Naive B cell (primary cell): Measurements from ENCODE around the gene NSUN4. TPM values are rescaled to one million over a fixed set of nuclear protein-coding genes. Genes with fewer than 3 reads are reported as not detected.
"Not testable (repeated sequence)": the region's sequence is repeated elsewhere in the genome, so short reads cannot be mapped to it uniquely, and the experiment has no call there.

Experiments used
- ATAC-seq, 2 donors: fragments of 150-1000 bp; cut with Tn5 transposase; 2 replicates each; pipeline ENCODE4 v1.10.0; 2021; ENCODE audit warnings: low read depth in 2 of 2, mild to moderate bottlenecking in 2 of 2, moderate library complexity in 2 of 2
- DNase-seq: peaks from one replicate; pipeline ENCODE4 v3.0.0; 2022
- H3K27ac Mint-ChIP-seq, 6 donors: one replicate each; pipeline ENCODE4 v1.8.0; 2020 to 2022; ENCODE audit warnings: mild to moderate bottlenecking in 6 of 6, mixed read lengths in 6 of 6, moderate library complexity in 5 of 6, inconsistent platforms in 2 of 6
- H3K27me3 Mint-ChIP-seq, 3 donors: one replicate each; pipeline ENCODE4 v1.8.0; 2021 to 2022; ENCODE audit warnings: mixed read lengths in 3 of 3, mild to moderate bottlenecking in 1 of 3
- H3K36me3 Mint-ChIP-seq, 2 donors: one replicate each; pipeline ENCODE4 v1.8.0; 2020 to 2022; ENCODE audit warnings: mixed read lengths in 2 of 2, inconsistent platforms in 1 of 2, mild to moderate bottlenecking in 1 of 2
- H3K4me1 Mint-ChIP-seq, 3 donors: one replicate each; pipeline ENCODE4 v1.8.0; 2020 to 2022; ENCODE audit warnings: mixed read lengths in 3 of 3, inconsistent platforms in 1 of 3, mild to moderate bottlenecking in 1 of 3, moderate library complexity in 1 of 3
- H3K4me3 Mint-ChIP-seq, 8 donors: one replicate each; pipeline ENCODE4 v1.8.0; 2020 to 2022; ENCODE audit warnings: mild to moderate bottlenecking in 8 of 8, mixed read lengths in 8 of 8, moderate library complexity in 8 of 8, inconsistent platforms in 2 of 8
- H3K9me3 Mint-ChIP-seq, 7 donors: one replicate each; pipeline ENCODE4 v1.8.0; 2020 to 2022; ENCODE audit warnings: mixed read lengths in 7 of 7, mild to moderate bottlenecking in 5 of 7, inconsistent platforms in 2 of 7, moderate library complexity in 1 of 7
- polyA plus RNA-seq, 6 donors: library from polyadenylated mRNA; unstranded; fragments of 300-500 nt; fragmentation: Illumina TruSeq; gene quantifications; one replicate each; pipeline ENCODE4 v1.2.3, GENCODE V29; 2021; ENCODE audit warnings: low read depth in 6 of 6

The NSUN4 gene
- polyA plus RNA-seq, 6 donors from 2014 or later = 20.4 to 32.2 (median 23.6) TPM

- H3K9me3 Mint-ChIP-seq = no peaks in the 10 kb centered on the region
- DNase-seq (no peak), ATAC-seq (no peak)
- no peaks in the 10 kb centered on the region for H3K27me3 Mint-ChIP-seq
- no peak overlapping the region for H3K27ac Mint-ChIP-seq
- H3K4me3 Mint-ChIP-seq = peak overlapping the region in 1 of 8 donors; percentile 15
- peaks cover 11 to 26% (median 19%) of the 10 kb centered on the region in 3 donors for H3K4me1 Mint-ChIP-seq
- H3K36me3 Mint-ChIP-seq = peaks cover 4 to 22% of the 10 kb centered on the region in 2 donors
Measured at GRCh38 chr1:46310321-46310720, 30.3 kb upstream of the NSUN4 start.

- peaks cover 8 to 11% of the 10 kb centered on the region in 2 donors for H3K36me3 Mint-ChIP-seq
- peak overlapping the region in 1 of 6 donors; percentile 7 for H3K27ac Mint-ChIP-seq
- peaks cover 0 to under 1% (median 0%) of the 10 kb centered on the region in 3 donors for H3K4me1 Mint-ChIP-seq
Measured at GRCh38 chr1:46315669-46316403, 24.8 kb upstream of the NSUN4 start.

GRCh38 chr1:46317323-46317722 lies 23.3 kb upstream of the NSUN4 start:
- ATAC-seq (no peak), DNase-seq (no peak)
- H3K27me3 Mint-ChIP-seq = no peaks in the 10 kb centered on the region
- H3K36me3 Mint-ChIP-seq = peaks cover 8 to 11% of the 10 kb centered on the region in 2 donors
- no peaks in the 10 kb centered on the region for H3K9me3 Mint-ChIP-seq
- no peak overlapping the region for H3K27ac Mint-ChIP-seq
- peaks cover 0 to 6% (median 2%) of the 10 kb centered on the region in 3 donors for H3K4me1 Mint-ChIP-seq
- no peak overlapping the region for H3K4me3 Mint-ChIP-seq

More at GRCh38 chr1:46315669-46316403, 24.8 kb upstream of the NSUN4 start:
- no peak overlapping the region for H3K4me3 Mint-ChIP-seq
- H3K27me3 Mint-ChIP-seq = no peaks in the 10 kb centered on the region
- no peak for ATAC-seq
- no peaks in the 10 kb centered on the region for H3K9me3 Mint-ChIP-seq
- no peak for DNase-seq

GRCh38 chr1:46319301-46319700 lies 21.3 kb upstream of the NSUN4 start:
- not testable (repeated sequence) for ATAC-seq, H3K4me1 Mint-ChIP-seq, H3K27me3 Mint-ChIP-seq, DNase-seq, H3K27ac Mint-ChIP-seq, H3K4me3 Mint-ChIP-seq, H3K9me3 Mint-ChIP-seq
- peaks cover 7 to 11% of the 10 kb centered on the region in 2 donors for H3K36me3 Mint-ChIP-seq

- not testable (repeated sequence) for H3K36me3 Mint-ChIP-seq, H3K4me1 Mint-ChIP-seq, ATAC-seq, DNase-seq, H3K4me3 Mint-ChIP-seq, H3K27ac Mint-ChIP-seq, H3K9me3 Mint-ChIP-seq, H3K27me3 Mint-ChIP-seq
Measured at GRCh38 chr1:46319960-46320914, 20.4 kb upstream of the NSUN4 start.

- peaks cover 2 to 22% (median 8%) of the 10 kb centered on the region in 7 donors for H3K9me3 Mint-ChIP-seq
- not testable (repeated sequence) for H3K4me3 Mint-ChIP-seq, H3K27me3 Mint-ChIP-seq, ATAC-seq, H3K27ac Mint-ChIP-seq, H3K36me3 Mint-ChIP-seq, DNase-seq
- peaks cover 0 to 11% (median 6%) of the 10 kb centered on the region in 3 donors for H3K4me1 Mint-ChIP-seq
Measured at GRCh38 chr1:46322191-46322590, 18.4 kb upstream of the NSUN4 start.

GRCh38 chr1:46325285-46326076 lies 15.1 kb upstream of the NSUN4 start:
- Mint-ChIP-seq H3K27ac (peak overlapping the region in 4 of 6 donors; percentile 32 to 85 (median 44)), H3K9me3 (peaks cover 2 to 26% (median 8%) of the 10 kb centered on the region in 7 donors), H3K4me1 (peaks cover 0 to 11% (median 6%) of the 10 kb centered on the region in 3 donors)
- H3K27me3 Mint-ChIP-seq, H3K4me3 Mint-ChIP-seq, H3K36me3 Mint-ChIP-seq, DNase-seq: not testable (repeated sequence)
- ATAC-seq = peak in 1 of 2 donors; percentile 30

GRCh38 chr1:46328182-46328581 lies 12.4 kb upstream of the NSUN4 start:
- not testable (repeated sequence) for H3K4me3 Mint-ChIP-seq, H3K27ac Mint-ChIP-seq, H3K27me3 Mint-ChIP-seq, ATAC-seq, DNase-seq, H3K36me3 Mint-ChIP-seq
- Mint-ChIP-seq H3K4me1 (peaks cover 8 to 25% (median 13%) of the 10 kb centered on the region in 3 donors), H3K9me3 (peaks cover 2 to 26% (median 8%) of the 10 kb centered on the region in 7 donors)

GRCh38 chr1:46329807-46330206 lies 10.8 kb upstream of the NSUN4 start:
- Mint-ChIP-seq H3K4me1 (peaks cover 8 to 25% (median 13%) of the 10 kb centered on the region in 3 donors), H3K9me3 (peaks cover 2 to 26% (median 8%) of the 10 kb centered on the region in 7 donors), H3K27ac (peak overlapping the region in 1 of 6 donors; percentile 62)
- not testable (repeated sequence) for H3K4me3 Mint-ChIP-seq, ATAC-seq, H3K36me3 Mint-ChIP-seq, DNase-seq, H3K27me3 Mint-ChIP-seq

GRCh38 chr1:46330381-46330780 lies 10.2 kb upstream of the NSUN4 start:
- H3K27ac Mint-ChIP-seq = peak overlapping the region in 1 of 6 donors; percentile 89
- peaks cover 1 to 21% (median 6%) of the 10 kb centered on the region in 7 donors for H3K9me3 Mint-ChIP-seq
- not testable (repeated sequence) for H3K4me3 Mint-ChIP-seq, ATAC-seq, H3K36me3 Mint-ChIP-seq, H3K27me3 Mint-ChIP-seq, DNase-seq
- H3K4me1 Mint-ChIP-seq = peaks cover 8 to 21% (median 13%) of the 10 kb centered on the region in 3 donors

GRCh38 chr1:46331786-46332540 lies 8.6 kb upstream of the NSUN4 start:
- not testable (repeated sequence) for H3K27me3 Mint-ChIP-seq, H3K9me3 Mint-ChIP-seq, H3K36me3 Mint-ChIP-seq
- H3K4me1 Mint-ChIP-seq = peaks cover 8 to 16% (median 13%) of the 10 kb centered on the region in 3 donors
- DNase-seq (peak; percentile 48), ATAC-seq (peak; percentile 27 to 61)
- H3K27ac Mint-ChIP-seq = peak overlapping the region; percentile 89 to 97 (median 96)
- peak overlapping the region in 4 of 8 donors; percentile 31 to 69 (median 36) for H3K4me3 Mint-ChIP-seq

- Mint-ChIP-seq H3K27ac (peak overlapping the region in 1 of 6 donors; percentile 89), H3K27me3 (no peaks in the 10 kb centered on the region), H3K36me3 (no peaks in the 10 kb centered on the region), H3K9me3 (no peaks in the 10 kb centered on the region), H3K4me3 (peak overlapping the region in 1 of 8 donors; percentile 35), H3K4me1 (peaks cover 8 to 16% (median 13%) of the 10 kb centered on the region in 3 donors)
- DNase-seq = no peak
- ATAC-seq = peak; percentile 32 to 55
Measured at GRCh38 chr1:46333300-46334029, 7.1 kb upstream of the NSUN4 start.
